ELF-1 (cell line): ENCODE measurements around the gene LBX1.
A peak's percentile ranks its signal among the peaks of the same experiment; 100 is the strongest.

Experiments used
- DNase-seq: peaks from one replicate; pipeline ENCODE4 v3.0.0-alpha.2; 2016; ENCODE audit warnings: low read depth, low spot score

Gene LBX1

DNA sequence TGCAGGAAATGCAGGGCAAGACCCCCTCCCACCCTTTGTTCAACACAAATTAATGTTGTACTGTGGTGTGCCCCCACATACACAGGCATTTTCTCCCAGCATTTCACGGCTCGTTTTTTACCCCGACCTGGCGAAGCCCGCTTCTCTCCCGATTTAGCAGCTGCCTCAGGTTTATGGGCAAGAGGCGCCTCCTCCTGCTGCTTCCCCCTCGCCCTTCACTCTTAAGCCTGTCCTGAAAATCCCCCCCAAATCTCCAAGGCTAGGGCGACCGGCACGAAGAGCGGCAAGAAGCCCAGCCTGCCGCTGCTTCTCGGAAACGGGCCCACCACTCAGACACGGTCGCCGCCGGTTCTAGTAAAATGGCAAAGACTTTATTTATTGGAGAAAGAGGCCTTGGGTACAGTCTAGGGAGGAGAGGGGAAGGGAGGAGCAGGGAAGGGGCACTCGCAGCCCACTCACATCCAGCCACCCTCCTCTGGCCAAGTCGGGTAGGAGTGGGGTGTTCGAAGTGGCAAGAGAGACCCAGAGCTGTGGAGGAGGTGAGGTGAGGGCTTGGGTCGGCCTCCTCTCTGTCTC, 3.3 kb downstream of the LBX1 start:
- no peak for DNase-seq

DNA sequence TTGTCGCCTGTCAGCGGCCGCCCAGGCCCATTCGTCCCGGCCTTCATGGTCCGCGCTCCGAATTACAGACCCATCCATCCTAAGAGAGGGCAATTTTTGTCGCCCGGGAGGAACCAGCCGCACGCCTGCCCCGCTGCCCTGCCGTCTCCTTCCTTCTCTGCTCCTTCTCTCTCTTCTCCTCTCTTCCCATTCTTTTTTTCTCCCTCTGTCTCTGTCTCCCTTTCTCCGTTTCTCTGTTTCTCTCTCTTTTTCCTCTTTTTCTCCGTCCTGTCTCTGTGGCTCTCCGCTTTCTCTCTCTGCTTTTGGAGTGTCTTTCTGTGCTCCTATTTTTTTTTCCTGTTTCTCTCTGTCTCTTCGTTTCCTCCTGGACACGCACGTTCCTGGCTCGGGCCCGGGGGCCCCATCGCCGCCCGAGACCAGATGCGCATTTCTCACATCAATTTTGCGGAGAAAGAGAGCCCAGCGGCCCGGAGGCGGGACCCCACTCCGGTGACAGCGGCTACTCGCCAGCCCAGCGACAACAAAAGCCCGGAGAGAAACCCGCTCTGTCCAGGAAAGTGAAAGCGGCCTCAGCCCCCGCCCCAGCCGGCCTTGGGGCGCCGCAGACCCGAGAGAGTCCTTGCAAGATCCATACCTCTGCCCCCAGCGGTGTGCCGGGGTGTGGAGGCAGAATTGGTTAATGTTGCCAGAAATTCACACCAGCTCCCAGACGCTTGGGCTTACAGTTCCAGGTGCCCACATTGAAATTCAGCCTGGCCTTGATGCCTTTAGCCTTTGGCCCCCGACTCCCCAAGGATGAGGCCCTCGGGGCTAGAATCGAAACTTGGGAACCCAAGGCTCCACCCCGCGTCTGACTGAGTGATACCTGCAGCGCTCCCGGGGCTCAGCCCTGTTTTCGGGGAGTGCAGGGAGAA, 4.1 kb downstream of the LBX1 start:
- DNase-seq: peak; percentile 58

DNA sequence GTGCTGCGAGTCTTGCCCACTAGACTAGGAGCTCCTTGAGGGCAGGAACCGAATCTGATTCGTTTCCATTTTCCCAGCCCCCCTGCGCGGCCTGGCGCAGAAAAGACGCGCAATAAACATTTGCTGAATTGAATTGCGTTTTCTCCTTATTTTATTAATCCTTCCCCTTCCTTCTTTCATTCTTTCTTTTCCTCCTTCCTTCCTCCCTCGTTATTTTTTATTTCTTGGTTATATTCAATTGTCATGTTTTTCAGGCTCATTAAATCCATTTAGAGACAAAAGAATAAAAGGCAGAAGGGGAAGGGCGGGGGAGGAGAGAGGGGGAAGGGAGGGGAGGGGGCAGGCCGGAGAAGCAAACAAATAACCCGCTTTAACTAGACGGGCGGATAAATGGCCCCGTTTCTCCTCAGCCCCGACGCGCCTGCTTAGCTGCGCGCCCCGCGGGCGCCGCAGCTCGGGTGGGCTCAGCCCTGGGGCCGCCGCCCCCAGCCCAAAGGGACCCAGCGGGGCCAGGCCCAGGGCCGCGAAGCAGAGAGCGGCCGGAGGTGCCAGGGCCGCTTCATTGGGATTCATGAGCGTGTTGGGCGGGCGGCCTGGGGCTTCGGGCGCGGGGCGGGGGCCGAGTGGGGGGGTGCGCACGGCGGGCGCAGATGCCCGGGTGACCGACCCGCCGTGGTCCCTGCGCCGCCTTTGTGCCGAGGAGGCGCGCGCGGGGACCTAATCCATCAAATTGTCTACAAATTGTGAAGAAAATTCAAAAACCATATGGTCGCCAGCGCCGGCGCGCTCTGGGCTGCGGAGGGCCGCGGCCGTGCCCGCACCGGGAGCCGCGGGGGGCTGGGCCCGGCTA, 5.0 kb downstream of the LBX1 start:
- DNase-seq: peak; percentile 33

DNA sequence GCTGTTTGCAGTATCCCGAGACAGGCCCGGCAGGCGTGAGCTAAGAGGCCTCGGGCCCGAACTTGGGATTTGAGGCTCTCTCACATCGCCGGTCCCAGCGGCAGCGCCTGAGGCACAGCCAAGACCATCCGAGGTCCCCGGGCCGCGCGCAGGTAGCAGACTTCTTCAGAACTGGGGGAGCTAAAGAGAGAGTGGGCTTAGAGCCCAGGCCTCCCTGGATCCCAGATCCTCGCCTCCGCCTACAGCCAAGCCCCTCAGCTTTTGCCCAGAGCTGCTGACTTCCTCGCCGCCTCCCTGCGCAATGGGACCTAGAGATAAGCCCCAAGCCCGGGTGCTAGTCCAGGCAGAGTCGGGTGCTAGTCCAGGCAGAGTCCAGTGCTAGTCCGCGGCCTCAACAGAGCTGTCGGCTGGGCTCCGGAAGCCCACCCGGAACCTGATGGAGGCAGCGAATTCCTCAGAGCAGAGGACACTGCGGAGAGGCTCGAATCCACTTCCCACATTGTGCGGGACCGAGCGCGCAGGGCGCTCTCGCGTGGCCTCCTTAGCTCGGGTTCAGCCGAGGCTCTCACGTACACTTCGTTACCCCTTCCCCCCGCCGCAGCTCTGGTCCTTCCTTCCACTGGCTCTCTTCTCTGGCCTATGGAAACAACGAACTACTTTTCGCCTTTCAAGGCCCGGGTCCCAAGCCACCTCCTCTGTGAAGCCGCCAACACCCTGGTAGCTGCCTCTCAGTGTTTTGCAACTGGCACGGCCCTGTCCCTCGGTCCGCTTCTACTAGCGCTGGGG, 5.8 kb downstream of the LBX1 start:
- DNase-seq: peak; percentile 61

DNA sequence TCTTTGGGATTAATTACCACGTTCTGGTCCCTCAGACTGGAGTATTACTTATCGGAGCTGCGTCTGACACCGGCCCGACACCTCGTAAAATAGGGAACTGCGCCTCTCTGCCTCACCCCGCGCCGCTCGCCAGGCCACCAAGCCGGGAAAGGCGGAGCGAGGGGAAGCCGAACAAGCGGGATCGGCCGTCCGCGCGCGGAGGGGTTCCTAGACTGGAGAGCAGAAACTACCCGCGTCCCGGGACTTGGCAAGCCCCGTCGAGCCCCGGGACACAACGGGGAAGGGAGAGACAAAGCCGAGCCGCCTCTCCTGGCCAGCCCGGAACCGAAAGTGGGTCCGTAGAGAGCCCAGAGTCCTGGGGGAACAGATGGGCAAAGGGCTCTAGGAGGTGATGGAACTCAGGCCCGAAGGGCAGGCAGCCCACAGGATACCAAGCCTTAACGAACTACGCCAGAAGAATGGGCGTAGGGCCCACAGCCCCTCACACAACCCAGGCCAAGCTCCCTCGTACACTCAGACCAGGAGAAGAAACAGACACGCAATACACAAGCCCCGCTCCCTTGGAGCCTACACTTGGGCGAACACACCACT, 6.5 kb downstream of the LBX1 start:
- no peak for DNase-seq

DNA sequence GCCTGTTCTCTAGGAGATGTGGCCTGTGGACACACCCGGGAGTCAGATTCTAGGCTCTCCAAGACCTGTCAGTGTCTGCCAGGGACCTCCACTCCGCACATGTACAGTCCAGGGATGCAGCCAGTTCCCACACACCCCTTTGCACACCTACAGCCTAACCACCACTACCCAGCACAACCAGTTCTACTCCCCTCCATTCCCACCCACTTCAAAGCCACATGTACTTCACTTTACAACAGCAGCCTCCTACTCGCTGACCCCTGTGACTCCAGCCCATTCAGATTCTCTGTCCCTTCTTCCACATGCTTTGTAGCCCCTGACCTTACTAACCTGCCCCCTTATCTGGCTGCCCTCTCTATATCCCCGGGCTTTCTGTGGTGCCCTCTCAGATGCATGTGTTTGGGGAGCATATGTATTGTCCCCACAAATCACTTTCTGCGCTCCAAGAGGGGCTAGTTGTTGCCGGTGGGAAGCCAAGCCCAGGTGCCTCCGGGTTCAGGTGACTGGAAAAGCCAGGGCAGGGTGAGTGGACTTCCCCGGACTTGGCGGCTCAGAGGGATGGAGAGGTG, 7.2 kb downstream of the LBX1 start:
- DNase-seq: peak; percentile 34

DNA sequence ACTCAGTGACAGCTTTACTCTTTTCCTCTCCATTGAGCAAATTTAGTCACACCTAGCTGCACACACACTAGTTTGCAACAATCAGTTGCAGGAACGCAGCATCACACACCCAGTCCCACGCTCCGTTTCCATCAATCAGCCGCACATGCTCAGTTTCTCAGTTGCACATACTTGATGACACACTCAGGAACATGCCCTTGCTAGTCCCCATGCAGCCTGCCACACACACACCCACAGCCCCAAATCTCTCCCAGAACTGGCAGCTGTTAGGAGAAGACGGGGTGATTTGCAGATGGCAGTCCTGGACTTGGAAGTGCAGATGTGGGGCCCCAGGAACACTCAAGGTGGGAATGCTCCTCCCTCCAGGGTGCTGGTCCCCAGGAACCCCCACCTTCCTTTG, 7.7 kb downstream of the LBX1 start:
- no peak for DNase-seq

DNA sequence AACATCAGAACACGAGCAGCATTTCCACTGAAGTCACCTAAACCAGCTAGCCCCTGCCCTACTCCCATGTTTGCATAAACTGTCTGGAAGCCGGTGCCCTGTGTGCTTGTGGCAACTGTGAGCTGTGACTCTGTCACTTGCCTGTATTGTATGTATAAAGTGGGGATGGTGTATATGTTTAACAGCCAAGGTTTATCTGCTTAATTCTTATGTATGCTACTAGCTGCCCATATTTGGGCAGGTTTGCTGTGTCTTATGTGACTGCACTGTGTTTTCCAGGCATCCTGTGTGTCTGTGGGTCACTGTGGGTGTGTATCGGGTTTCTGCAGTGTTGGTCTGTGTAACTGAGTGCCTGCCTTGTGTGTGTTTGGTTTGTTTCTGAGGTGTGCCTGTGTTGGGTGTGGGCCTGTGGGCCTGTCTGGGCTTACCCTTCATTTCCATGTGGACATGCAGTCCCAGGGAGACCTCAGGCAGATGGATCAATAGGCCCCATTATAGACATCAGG, 9.3 kb downstream of the LBX1 start:
- DNase-seq: no peak

DNA sequence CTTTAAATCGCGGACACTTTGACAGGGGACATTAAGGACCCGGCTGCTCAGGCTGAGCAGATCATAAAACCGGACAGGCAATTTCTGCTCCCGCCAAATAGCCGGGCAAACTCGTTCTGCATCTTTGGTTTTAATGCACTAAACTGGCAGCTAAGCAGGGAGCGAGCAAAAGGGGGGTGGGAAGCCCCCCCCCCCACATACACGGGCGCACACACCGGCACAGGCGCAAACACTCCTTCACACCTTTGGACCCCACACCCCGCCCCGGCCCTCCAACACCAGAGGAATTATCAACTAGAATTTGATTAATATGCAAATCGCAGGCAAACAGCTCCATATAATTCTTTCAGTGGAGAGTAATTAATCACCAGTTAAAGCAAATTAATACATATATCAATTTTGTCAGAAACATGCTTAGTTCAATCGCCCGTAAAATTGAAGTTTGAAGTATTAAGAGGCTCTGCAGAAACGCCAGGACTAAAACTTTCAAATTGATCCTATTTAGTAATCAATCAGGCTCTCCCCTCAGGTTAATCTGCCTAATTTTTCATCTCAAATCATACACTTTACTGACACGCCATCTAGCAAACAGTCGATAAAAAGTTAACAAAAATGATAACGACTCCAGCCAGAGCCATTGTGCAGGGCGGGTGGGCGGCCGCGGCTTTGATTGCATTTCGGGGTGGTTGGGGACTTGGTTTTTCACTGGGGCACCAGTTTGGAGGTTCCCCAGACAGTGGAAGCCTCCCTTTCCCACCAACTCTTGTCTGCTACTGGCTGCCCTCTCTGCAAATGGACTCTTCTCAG, 9.9 kb downstream of the LBX1 start:
- DNase-seq: peak; percentile 22

DNA sequence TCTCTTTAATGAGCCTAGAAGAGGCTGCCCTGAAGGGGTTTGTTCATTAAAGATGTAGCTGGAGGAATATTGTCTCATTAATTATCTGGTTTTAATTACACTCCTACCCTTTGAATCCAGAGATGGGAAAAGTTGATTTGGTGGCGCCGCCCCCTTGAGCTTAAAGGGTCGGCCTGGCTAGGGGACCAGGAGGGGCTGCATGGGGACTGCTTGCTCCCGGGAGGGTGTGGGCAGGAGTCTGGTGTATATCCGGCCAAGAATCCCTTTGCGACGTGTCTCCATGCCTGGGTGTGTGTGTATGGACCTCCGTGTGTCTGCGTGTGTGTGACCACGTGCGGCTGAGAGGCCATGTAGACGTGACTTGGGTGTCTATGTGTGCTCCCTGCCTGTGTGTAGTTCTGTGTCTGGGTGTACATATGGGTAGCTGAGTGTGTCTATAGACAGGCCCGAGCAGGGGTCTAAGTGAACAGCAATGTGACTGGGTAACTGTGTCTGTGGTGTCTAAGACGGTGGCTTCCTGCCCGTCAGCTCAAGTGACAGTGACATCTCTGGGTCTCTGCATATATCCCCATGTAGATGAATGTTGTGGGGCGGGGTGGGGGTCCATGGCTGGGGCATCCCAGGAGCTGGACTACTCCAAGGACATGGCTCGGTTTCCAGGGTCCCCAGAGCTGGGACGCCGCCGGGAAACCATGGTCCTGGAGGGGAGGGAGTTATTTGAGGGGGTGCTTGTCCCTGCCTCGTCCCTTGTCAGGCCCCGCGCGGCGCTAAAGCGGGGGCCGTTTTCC, 10.7 kb downstream of the LBX1 start:
- peak; percentile 22 for DNase-seq

DNA sequence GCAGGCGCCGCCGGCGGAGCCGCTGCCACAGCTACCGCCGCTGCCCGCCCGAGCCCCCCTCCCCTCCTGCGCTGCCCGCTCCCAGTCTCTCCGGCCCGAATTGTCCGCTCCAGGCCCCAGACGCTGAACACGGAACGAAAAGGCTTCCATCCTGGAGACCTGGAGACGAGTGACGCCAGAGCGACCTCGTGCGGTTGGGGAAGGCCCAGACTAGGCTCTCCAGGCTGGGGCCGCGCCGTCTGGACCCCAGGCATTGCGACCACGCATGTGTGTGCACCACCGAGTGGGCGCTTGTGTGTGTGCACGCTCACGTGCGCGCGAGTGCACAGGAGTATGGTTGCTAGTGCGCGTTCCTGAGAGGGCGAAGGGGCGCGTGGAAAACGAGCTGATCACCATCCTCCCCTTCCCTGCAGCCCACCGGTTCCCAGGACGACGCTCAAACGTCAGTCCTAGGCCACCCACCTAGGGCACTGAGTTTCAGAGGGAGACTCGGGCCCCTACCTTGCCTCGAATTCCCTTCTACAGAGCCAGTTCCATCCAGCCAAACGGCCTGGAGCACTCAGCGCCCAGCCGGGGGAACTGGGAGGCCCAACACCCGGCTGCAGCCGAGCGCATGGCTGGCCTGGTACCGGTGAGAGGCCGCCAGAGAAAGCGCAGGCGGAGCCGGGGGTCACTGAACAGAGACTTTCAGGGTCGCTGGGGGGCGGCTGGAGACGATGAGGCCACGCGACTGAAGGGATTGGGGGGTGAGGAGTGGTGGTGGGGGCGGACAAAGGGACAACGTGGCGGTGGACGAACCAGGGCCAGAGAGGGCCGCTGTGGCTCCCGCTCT, 11.6 kb downstream of the LBX1 start:
- peak; percentile 86 for DNase-seq

DNA sequence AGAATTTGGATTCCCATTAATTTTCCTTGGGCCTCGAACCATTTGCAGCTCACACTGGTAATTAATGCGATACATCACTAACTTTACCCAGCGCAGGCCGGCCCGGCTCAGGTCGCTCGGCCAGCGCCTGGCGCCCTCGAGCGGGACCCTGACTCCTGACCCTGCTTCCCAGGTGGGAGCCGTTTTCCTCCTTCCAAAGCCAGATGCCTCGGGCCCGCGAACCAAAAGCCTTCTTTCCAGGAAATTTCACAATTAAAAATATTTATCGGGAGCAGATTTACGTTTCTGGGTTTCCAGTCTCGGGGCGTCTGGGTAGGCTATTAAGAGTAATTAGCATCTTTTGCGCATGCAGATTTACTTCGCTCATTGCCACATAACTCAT, 12.2 kb downstream of the LBX1 start:
- DNase-seq: no peak

DNA sequence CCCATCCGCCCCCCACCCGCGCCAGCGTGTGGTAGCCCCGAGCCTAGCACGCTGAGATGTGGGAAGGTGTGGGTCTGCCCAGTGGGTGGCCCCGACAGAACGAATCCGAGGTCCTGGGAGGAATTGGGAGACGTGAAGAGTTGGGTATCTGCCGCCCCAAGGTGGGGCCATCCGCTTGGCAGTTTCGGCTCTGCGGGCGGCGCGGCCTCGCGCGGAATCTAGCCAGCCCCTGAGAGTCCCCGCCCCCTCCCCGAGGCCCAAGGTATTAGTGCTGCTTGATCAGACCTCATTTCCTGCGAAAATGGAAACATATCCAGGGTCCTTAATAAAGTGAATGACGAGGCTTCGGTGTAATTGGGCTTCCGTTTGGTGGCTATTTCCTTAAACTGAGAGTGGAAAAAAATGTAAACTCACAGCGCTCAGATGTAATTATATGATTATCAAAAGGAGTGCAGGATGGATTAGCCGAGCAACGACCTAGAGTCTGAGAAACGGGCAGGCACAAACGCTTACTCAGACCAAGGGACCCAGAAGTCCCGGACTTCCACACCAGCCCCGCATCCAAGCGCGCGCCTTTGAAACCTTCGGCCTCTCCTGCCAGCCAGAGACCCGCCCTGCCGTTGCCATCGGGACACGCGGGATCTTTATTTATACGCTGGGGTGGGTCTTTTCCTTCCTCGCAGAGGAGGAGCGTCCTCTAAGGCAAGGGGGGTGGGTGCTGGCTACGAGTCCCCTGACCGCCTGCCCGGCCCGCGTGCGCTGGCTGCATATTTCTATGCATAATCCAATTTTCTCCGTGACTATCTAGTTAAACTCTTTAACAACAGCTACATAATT, 12.8 kb downstream of the LBX1 start:
- peak; percentile 16 for DNase-seq

DNA sequence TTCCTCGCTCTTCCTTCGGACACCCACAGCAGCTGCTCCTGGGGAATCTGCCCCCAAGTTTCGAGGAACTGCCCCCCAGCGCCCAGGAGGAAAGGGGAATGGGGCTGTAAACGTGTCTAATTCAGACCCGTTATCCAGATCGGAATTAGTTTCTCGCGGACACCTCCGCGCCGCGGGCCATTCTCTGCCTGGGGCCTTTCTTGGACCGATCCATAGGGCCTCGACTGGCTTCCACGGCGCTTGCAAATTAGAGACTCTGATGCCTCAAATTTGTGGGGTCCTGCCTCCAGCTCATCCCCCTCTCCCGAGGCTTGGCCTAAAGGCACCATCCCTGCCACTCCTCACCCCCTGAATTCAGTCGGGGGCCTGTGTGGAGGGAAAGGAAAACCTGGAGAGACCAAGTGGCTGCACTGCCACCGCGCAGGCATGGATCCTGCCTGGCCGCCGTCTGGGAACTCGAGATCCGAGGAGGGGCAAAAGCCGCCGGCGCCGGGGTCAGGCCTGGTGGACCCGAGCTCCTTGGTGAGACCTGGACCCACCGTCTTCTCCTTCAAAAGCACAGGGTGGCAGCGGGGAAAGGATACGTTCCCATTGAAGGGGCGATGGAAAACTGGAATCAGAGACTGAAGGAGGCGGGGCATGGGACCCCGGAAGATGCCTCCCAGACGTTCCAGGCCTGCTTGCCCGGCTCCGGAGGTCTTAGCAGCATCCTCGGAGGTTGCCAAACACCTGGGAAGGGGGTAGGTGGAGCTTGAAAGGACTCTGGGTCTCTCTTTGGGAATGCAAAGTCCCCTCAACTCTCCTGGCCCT, 13.7 kb downstream of the LBX1 start:
- DNase-seq: peak; percentile 31

DNA sequence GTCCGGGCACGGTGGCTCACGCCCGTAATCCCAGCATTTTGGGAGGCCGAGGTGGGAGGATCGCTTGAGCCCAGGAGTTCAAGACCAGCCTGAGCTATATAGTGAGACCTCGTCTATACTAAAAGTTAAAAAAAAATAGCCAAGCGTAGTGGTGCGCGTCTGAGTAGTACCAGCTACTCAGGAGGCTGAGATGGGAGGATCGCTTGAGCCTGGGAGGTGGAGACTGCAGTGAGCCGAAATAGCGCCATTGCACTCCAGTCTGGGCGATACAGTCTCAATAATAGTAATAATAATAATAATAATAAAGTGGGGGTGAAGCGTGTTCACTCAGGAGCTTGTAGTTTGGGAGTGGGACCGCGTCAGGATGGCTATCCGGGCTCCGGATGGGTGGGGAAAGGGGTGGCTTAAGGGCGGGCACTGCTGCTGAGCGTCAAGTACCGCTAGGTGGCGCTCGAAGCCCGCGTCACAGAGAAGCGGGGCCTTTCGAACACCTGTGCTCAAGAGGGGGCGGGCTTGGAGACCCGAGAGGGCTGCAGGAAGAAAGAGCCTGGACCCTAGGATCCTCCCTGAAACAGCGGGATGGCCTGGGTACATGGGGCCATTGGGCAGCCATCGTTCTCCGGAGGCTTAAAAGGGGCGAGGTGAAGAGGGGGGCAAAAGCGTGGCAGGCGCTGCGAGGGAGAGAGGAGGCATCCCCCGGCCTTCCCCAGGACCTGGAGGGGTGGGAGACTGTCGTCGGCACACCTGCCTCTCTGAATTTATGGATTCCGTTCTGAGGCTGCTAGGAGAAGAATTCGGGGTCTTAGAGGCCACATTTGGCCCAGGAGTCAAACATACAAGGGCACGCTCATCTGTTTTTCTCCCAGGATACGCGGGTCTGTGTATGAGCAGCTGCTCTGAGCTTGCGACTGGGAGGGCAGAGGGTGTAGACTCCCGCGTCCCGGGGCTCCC, 14.5 kb downstream of the LBX1 start:
- DNase-seq: peak; percentile 93
